ENCODE data around the gene S100A13.

S100A13 gene

DNA sequence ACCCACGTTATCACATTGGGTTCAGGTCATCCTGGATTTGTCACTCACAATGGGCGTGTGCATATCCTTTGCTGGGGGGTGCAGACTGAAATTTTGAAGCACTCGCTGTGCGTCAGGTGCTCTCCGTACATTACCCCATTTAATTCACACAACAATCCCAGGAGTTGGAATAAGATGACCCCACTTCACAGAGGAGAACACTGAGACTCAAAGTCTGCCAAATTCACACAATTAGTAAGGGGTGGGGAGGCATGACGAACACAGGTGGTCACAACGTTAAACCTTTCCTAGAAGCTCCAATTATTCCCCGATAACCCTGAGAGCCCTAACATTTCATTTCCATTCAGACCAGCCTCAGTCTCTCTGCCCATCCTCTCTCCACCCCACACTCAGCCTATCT lies 57.8 kb downstream of the S100A13 start:
- no peak for DNase-seq (ENCODE audit: low read depth in 2 of 2)

All from stimulated activated CD4-positive, alpha-beta T cell treated with anti-CD3 and anti-CD28 coated beads, Interleukin-4, amount 100 ng/mL, for 48 hours (primary cell).